Kidney (tissue), 14 donors: ENCODE measurements around the gene SDF2. TPM values are rescaled to one million over a fixed set of nuclear protein-coding genes. Genes with fewer than 3 reads are reported as not detected.

ENCODE experiments used
- DNase-seq, 5 donors: peaks; one replicate each; pipeline ENCODE4 v3.0.0-alpha.2; 2013 to 2020
- FAIRE-seq: peaks from 2 replicates; lab custom pipeline; 2012; peaks lifted over from hg19 to GRCh38; lab: Jason Lieb, UNC
- H3K27ac ChIP-seq, 2 donors: one replicate each; pipeline ENCODE4 v1.7.0; 2013; ENCODE audit warnings: low read depth in 2 of 2, low read length in 2 of 2, inconsistent platforms in 1 of 2
- H3K27me3 ChIP-seq: one replicate; pipeline ENCODE4 v1.7.1; 2013; ENCODE audit warnings: low read length, inconsistent platforms; ENCODE audit not compliant: control insufficient read depth, insufficient read depth
- H3K36me3 ChIP-seq, 3 donors: one replicate each; pipeline versions ENCODE4 v1.7.0 to v1.7.1; 2013; ENCODE audit warnings: low read length in 3 of 3, control low read depth in 1 of 3, inconsistent platforms in 1 of 3; ENCODE audit not compliant: insufficient read depth in 3 of 3, control insufficient read depth in 2 of 3
- H3K4me1 ChIP-seq, 3 donors: one replicate each; pipeline versions ENCODE4 v1.7.0 to v1.7.1; 2013; ENCODE audit warnings: low read length in 3 of 3, inconsistent platforms in 1 of 3, low read depth in 1 of 3; ENCODE audit not compliant: control insufficient read depth in 2 of 3, insufficient read depth in 2 of 3
- H3K4me3 ChIP-seq, 3 donors: one replicate each; pipeline versions ENCODE4 v1.7.0 to v1.8.1; 2013; ENCODE audit warnings: low read length in 3 of 3, control low read depth in 1 of 3, inconsistent platforms in 1 of 3
- H3K9ac ChIP-seq, 3 donors: one replicate each; pipeline versions ENCODE4 v1.7.0 to v1.7.1; 2013; ENCODE audit warnings: low read length in 3 of 3, control low read depth in 1 of 3, inconsistent platforms in 1 of 3
- H3K9me3 ChIP-seq, 3 donors: one replicate each; pipeline versions ENCODE4 v1.7.0 to v1.7.1; 2013; ENCODE audit warnings: low read length in 3 of 3, control low read depth in 1 of 3, inconsistent platforms in 1 of 3; ENCODE audit not compliant: control insufficient read depth in 2 of 3, insufficient read depth in 1 of 3
- intact Hi-C: fragments of 100-400 bp; cut with DNase I; formaldehyde crosslinking; loops from one replicate; pipeline ENCODE4 v1.11.1; 2022
- polyA plus RNA-seq: library from polyadenylated mRNA; stranded (reverse); fragments of 350-450 nt; fragmentation: Illumina TruSeq; extraction: RNeasy Lipid Tissue Mini Kit (QIAGEN cat#74804); gene quantifications from one replicate; pipeline ENCODE4 v1.2.3, GENCODE V29; 2014; ENCODE audit warnings: low read depth, low replicate concordance; ENCODE audit not compliant: insufficient read depth
- total RNA-seq: library from RNA; stranded (reverse); fragmentation: NEBNext Ultra II Directional; extraction: Animal tissue kit (Norgen Biotek cat#: 25700); gene quantifications from one replicate; pipeline ENCODE4 v1.2.1, GENCODE V29; 2021
- TF ChIP-seq, protein P1 (sequence below): IDR thresholded peaks from 3 replicates; pipeline ENCODE4 v1.5.1; 2012; ENCODE audit warnings: mild to moderate bottlenecking, moderate library complexity, borderline replicate concordance; ENCODE audit not compliant: insufficient read depth; ENCODE audit errors: extremely low read depth
- donor health status: control.
- donor health status: control.
- donor health status: control.
- donor health status: control.
- donor health status: control.
- donor health status: DM: yes; HTN: yes; CAD: no.
- donor health status: Normal renal cell carcinoma (clear cell type).

SDF2 gene
- total and polyA plus RNA-seq, 2 donors from 2014 or later = 54.3 to 101 TPM

GRCh38 chr17:28618464-28618863, 43.2 kb downstream of the SDF2 start:
- no peak overlapping the region for H3K9ac ChIP-seq
- H3K9me3 ChIP-seq = no peaks in the 10 kb centered on the region
- H3K36me3 ChIP-seq = peaks cover 22 to 73% (median 53%) of the 10 kb centered on the region in 3 donors
- intact Hi-C loops = loop anchor here (10.0 kb wide), 1 partner anchor 124 kb away; no protein-coding TSS in a partner anchor
- TF ChIP-seq, protein P1, sequence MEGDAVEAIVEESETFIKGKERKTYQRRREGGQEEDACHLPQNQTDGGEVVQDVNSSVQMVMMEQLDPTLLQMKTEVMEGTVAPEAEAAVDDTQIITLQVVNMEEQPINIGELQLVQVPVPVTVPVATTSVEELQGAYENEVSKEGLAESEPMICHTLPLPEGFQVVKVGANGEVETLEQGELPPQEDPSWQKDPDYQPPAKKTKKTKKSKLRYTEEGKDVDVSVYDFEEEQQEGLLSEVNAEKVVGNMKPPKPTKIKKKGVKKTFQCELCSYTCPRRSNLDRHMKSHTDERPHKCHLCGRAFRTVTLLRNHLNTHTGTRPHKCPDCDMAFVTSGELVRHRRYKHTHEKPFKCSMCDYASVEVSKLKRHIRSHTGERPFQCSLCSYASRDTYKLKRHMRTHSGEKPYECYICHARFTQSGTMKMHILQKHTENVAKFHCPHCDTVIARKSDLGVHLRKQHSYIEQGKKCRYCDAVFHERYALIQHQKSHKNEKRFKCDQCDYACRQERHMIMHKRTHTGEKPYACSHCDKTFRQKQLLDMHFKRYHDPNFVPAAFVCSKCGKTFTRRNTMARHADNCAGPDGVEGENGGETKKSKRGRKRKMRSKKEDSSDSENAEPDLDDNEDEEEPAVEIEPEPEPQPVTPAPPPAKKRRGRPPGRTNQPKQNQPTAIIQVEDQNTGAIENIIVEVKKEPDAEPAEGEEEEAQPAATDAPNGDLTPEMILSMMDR = no peak
- FAIRE-seq (no peak), DNase-seq (no peak)
- H3K27me3 ChIP-seq = no peaks in the 10 kb centered on the region
- no peaks in the 10 kb centered on the region for H3K4me1 ChIP-seq
- no peak overlapping the region for H3K4me3 ChIP-seq
- H3K27ac ChIP-seq = no peak overlapping the region

DNA sequence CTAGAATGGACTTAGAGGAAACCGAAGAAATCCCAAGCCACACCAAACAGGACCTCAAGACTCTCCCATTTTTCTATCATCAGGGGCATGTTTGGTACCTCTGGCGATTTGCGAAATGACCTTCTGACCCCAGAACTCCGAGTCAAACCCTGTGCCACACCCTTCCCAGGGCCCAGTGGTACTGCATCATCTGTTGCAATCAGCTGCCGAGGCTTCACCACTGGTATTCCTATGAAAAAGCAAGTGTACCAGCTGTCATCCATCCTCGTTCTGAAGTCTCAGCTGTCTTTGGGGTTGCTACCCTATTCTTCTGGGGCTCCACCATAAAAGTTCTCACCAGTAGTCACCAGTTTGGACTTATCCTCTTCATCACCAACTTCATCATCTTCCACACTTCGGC, 45.4 kb downstream of the SDF2 start:
- no peak overlapping the region for H3K9ac ChIP-seq
- H3K27me3 ChIP-seq = no peaks in the 10 kb centered on the region
- H3K4me1 ChIP-seq = no peaks in the 10 kb centered on the region
- peaks cover 17 to 58% (median 45%) of the 10 kb centered on the region in 3 donors for H3K36me3 ChIP-seq
- no peak overlapping the region for H3K27ac ChIP-seq
- intact Hi-C loops = loop anchor here (10.0 kb wide), 1 partner anchor 121 kb away; no protein-coding TSS in a partner anchor
- no peak for FAIRE-seq
- no peak for DNase-seq
- TF ChIP-seq, protein P1 = no peak
- H3K9me3 ChIP-seq = no peaks in the 10 kb centered on the region
- no peak overlapping the region for H3K4me3 ChIP-seq

DNA sequence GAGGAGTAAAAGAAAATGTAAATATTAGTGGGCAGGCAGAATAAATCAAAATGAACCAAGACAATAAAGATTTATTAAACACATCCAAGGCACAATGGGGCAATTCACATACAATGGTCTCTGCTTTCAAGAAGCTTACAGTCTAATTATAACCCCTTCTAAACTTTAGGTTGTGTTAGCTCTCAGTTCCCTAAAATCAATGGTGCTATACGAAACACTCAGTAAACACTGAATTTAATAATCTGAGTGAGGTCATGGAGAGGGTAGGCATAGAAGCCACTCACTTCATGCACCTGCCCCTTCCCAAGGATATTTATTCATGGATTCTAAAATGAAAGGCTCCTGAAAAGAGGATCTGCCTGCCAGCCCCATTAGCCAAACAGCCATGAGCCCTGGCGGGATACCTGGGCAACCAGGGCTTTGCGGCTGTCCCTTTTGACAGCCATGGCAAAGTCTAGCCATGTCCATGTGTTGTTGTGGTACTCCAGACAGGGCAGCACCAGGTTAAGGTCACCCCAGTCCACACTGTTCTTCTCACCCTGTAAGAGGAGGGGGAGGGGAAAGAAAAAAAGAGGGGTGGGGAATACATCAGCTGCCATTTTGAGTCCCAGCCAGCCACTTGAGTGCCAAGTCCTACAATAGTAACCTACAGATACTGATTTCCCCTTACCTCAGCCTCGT, 46.3 kb downstream of the SDF2 start:
- Histone ChIP-seq H3K27me3 (no peaks in the 10 kb centered on the region), H3K4me1 (no peaks in the 10 kb centered on the region), H3K27ac (no peak overlapping the region), H3K36me3 (peaks cover 16 to 50% (median 42%) of the 10 kb centered on the region in 3 donors), H3K4me3 (no peak overlapping the region), H3K9ac (no peak overlapping the region), H3K9me3 (no peaks in the 10 kb centered on the region)
- TF ChIP-seq, protein P1 = no peak
- intact Hi-C loops = loop anchor here (10.0 kb wide), 1 partner anchor 121 kb away; no protein-coding TSS in a partner anchor
- DNase-seq (no peak), FAIRE-seq (no peak)
